Mucosa of descending colon (tissue), 3 donors: ENCODE measurements around the gene ANO2. TPM values are rescaled to one million over a fixed set of nuclear protein-coding genes. Genes with fewer than 3 reads are reported as not detected.
"Not testable (repeated sequence)": the region's sequence is repeated elsewhere in the genome, so short reads cannot be mapped to it uniquely, and the experiment has no call there.

Experiments
- ATAC-seq: fragments of 200-7000 bp; cut with Tn5 transposase; one replicate; pipeline ENCODE4 v1.9.1; 2020; ENCODE audit warnings: mild to moderate bottlenecking, moderate library complexity
- DNase-seq, 3 donors: peaks; one replicate each; pipeline ENCODE4 v3.0.0-alpha.2; 2020
- H3K36me3 ChIP-seq: fragments of 200-600 bp; one replicate; pipeline ENCODE4 v1.8.0; 2021; ENCODE audit warnings: low read depth, mild to moderate bottlenecking
- H3K4me1 ChIP-seq: fragments of 200-600 bp; one replicate; pipeline ENCODE4 v1.8.0; 2021; ENCODE audit warnings: low read depth, mild to moderate bottlenecking
- H3K4me3 ChIP-seq: fragments of 200-600 bp; one replicate; pipeline ENCODE4 v1.8.0; 2021; ENCODE audit warnings: mild to moderate bottlenecking
- H3K9me3 ChIP-seq: fragments of 200-600 bp; one replicate; pipeline ENCODE4 v1.8.0; 2021; ENCODE audit warnings: mild to moderate bottlenecking
- CTCF ChIP-seq: fragments of 200-600 bp; IDR thresholded peaks from one replicate; pipeline ENCODE4 v1.8.0; 2022; ENCODE audit warnings: antibody characterized with exemption, mild to moderate bottlenecking
- intact Hi-C, 2 donors: fragments of 100-400 bp; cut with DNase I in 1 of 2; cut with micrococcal nuclease in 1 of 2; formaldehyde crosslinking; loops; one replicate each; pipeline versions ENCODE4 v1.11.0 to v1.11.1; 2022; cut with DNase I, micrococcal nuclease
- total RNA-seq, 3 donors: library from RNA; stranded (reverse); fragmentation: NEBNext Ultra II Directional in 2 of 3; extraction: Animal tissue kit (Norgen Biotek cat#: 25700) in 2 of 3; gene quantifications; one replicate each; pipeline versions ENCODE4 v1.2.1 to v1.2.4, GENCODE V29; 2021 to 2023
- donor health status: DM: no; HTN: no; CAD: no; lungs with moderate emphysema.
- donor health status: DM: no; HTN: no; CAD: no.
- donor health status: DM: no; HTN: yes; CAD: no.

The ANO2 gene
- total RNA-seq, 3 donors from 2014 or later, result 0.58 to 5.1 (median 3.1) TPM

DNA sequence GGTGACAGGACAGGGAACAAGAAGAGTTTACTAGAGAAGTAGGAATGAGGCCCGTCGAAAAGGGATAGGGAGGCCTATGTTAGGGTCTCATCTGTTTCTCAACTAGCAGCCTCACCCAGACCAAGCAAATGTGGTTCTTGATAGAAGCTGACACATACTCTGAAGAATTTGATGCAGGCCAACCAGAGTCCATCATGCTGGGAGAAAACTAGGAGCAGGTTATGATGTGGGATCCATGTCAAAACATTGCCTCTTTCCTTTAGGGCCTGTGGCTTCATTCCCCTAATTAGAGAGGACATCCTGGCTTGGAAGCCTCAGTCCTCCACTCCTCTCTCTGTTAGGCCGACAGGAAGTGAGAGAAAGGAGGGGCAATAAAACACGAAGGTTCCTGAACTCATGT, 390.3 kb downstream of the ANO2 start:
- H3K4me1 ChIP-seq, result no peaks in the 10 kb centered on the region
- no peaks in the 10 kb centered on the region for H3K9me3 ChIP-seq
- ATAC-seq (no peak), DNase-seq (no peak)
- intact Hi-C loops, result no loop called here
- H3K36me3 ChIP-seq, result no peaks in the 10 kb centered on the region
- H3K4me3 ChIP-seq, result no peak overlapping the region
- no peak for TF ChIP-seq CTCF

DNA sequence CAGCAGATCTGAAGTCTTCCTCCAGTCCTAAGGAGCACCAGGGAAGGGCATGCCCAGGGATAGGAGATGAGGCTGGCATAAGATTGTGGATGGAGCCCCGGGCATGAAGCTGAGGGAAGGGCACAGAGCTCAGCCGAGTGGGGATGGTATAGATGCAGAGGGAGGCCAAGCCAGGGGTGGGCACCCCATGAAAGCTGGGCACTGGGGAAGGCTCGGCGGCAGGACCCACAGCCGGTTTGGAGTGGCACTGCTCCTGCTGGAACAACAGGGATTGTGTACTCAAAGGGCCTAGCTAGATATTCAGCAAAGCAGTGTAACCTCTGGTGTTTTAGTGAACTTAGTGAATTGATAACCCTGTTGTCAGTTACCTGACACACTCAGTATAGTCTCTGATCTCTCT, 396.0 kb downstream of the ANO2 start:
- TF ChIP-seq CTCF, result no peak
- peaks cover 3% of the 10 kb centered on the region for H3K9me3 ChIP-seq
- ATAC-seq, result peak; percentile 42
- H3K4me3 ChIP-seq, result no peak overlapping the region
- peak in 1 of 3 donors; percentile 35 for DNase-seq
- peaks cover 11% of the 10 kb centered on the region for H3K4me1 ChIP-seq
- no peaks in the 10 kb centered on the region for H3K36me3 ChIP-seq
- intact Hi-C loops, result no loop called here

DNA sequence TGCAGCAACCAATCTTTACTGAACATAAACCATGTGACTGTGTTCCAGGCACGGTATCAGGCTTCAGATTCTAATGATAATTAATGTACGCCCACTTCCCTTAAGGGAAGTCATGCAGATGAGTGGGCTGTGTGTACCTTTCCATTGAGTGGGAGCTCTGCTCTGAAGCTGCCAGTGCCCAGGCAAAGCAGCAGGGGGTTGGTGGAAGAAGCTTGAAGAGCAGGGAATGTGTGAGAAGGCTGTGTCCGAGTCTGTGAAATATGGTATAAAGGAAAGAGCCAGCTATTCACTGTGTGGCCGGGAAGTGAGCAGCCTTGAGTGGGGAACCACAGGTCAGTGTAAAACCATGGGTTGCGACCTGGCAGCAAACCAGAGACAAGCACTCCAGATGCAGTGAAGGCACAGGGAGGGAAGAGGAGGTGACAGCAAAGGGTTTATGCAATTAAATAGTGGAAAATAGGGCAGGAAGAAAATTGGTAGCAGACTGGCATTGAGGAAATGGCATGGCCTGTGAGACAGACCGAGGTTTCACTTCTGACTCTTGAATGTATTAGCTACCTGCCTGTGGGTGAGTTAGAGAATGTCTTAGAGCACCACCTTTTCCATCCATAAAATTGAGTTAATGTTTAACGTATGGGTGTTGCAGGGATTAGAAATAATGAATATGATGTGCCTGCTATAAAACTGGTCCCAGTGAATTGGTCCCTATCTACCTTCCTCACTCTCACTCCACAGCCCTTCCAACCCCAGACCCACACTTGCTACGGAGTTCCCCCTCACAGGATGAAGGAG, 396.7 kb downstream of the ANO2 start:
- intact Hi-C loops, result no loop called here
- no peak for TF ChIP-seq CTCF
- H3K4me1 ChIP-seq, result peaks cover 11% of the 10 kb centered on the region
- no peak overlapping the region for H3K4me3 ChIP-seq
- DNase-seq, result peak in 2 of 3 donors; percentile 34 to 40
- H3K36me3 ChIP-seq, result no peaks in the 10 kb centered on the region
- ATAC-seq, result peak; percentile 97
- peaks cover 3% of the 10 kb centered on the region for H3K9me3 ChIP-seq

GRCh38 chr12:5546616-5547015, 398.4 kb downstream of the ANO2 start:
- ATAC-seq (no peak), DNase-seq (no peak)
- no peak for TF ChIP-seq CTCF
- H3K36me3 ChIP-seq, result no peaks in the 10 kb centered on the region
- intact Hi-C loops, result no loop called here
- no peak overlapping the region for H3K4me3 ChIP-seq
- peaks cover 3% of the 10 kb centered on the region for H3K9me3 ChIP-seq
- H3K4me1 ChIP-seq, result peaks cover 11% of the 10 kb centered on the region

DNA sequence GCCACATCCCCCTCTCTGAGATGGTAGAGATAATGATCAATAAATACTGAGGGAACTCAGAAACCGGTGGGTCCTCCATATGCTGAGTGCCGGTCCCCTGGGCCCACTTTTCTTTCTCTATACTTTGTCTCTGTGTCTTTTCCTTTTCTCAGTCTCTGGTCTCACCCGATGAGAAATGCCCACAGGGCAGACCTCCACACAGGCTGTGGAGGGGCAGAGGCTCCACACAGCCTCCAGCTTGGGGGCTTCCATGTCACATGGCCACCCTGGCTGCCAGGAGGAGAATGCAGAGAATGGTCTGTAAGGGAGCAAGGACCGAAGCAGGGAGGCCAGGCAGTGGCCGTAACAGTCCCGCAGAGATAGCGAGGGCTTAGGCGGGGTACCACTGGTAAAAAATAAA, 407.3 kb downstream of the ANO2 start:
- H3K4me3 ChIP-seq, result no peak overlapping the region
- no peak for DNase-seq
- no peak for ATAC-seq
- no peak for TF ChIP-seq CTCF
- H3K9me3 ChIP-seq, result no peaks in the 10 kb centered on the region
- H3K36me3 ChIP-seq, result no peaks in the 10 kb centered on the region
- intact Hi-C loops, result no loop called here
- no peaks in the 10 kb centered on the region for H3K4me1 ChIP-seq

DNA sequence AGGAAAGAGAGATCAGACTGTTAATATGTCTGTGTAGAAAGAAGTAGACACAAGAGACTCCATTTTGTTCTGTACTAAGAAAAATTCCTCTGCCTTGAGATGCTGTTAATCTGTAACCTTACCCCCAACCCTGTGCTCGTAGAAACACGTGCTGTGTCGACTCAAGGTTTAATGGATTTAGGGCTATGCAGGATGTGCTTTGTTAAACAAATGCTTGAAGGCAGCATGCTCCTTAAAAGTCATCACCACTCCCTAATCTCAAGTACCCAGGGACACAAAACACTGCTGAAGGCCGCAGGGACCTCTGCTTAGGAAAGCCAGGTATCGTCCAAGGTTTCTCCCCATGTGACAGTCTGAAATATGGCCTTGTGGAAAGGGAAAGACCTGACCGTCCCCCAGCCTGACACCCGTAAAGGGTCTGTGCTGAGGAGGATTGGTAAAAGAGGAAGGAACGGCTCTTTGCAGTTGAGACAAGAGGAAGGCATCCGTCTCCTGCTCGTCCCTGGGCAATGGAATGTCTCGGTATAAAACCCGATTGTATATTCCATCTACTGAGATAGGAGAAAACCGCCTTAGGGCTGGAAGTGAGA, 407.9 kb downstream of the ANO2 start:
- H3K9me3 ChIP-seq, H3K36me3 ChIP-seq, H3K4me3 ChIP-seq, H3K4me1 ChIP-seq, intact Hi-C loops, DNase-seq, ATAC-seq: not testable (repeated sequence)
